Fibroblast of the aortic adventitia (primary cell): Measurements from ENCODE around the gene GPR37L1. TPM values are rescaled to one million over a fixed set of nuclear protein-coding genes. Genes with fewer than 3 reads are reported as not detected.

Experiments used
- DNase-seq: peaks from one replicate; pipeline ENCODE4 v3.0.0-alpha.2; 2010; ENCODE audit warnings: low read depth
- H3K4me3 ChIP-seq: 2 replicates; pipeline ENCODE4 v1.5.1; 2011; ENCODE audit warnings: low read depth, mild to moderate bottlenecking, control low read depth, low read length, moderate library complexity
- total RNA-seq: library from RNA; depleted of rRNA; stranded (reverse); fragments of >200 nt; gene quantifications from 2 replicates; pipeline ENCODE4 v1.2.3, GENCODE V29; 2012; ENCODE audit warnings: low replicate concordance
- TF ChIP-seq, protein P1 (sequence below): IDR thresholded peaks from 2 replicates; pipeline ENCODE4 v1.5.1; 2011; ENCODE audit warnings: mild to moderate bottlenecking, low read length, control low read depth, inconsistent platforms; ENCODE audit not compliant: insufficient read depth

GPR37L1 gene
- total RNA-seq, 1 donor = not detected

- DNase-seq = no peak
- H3K4me3 ChIP-seq = no peak overlapping the region
- TF ChIP-seq, protein P1, sequence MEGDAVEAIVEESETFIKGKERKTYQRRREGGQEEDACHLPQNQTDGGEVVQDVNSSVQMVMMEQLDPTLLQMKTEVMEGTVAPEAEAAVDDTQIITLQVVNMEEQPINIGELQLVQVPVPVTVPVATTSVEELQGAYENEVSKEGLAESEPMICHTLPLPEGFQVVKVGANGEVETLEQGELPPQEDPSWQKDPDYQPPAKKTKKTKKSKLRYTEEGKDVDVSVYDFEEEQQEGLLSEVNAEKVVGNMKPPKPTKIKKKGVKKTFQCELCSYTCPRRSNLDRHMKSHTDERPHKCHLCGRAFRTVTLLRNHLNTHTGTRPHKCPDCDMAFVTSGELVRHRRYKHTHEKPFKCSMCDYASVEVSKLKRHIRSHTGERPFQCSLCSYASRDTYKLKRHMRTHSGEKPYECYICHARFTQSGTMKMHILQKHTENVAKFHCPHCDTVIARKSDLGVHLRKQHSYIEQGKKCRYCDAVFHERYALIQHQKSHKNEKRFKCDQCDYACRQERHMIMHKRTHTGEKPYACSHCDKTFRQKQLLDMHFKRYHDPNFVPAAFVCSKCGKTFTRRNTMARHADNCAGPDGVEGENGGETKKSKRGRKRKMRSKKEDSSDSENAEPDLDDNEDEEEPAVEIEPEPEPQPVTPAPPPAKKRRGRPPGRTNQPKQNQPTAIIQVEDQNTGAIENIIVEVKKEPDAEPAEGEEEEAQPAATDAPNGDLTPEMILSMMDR = no peak
Observed at GRCh38 chr1:202084791-202085681, 37.7 kb upstream of the GPR37L1 start.

- DNase-seq = peak; percentile 47
- TF ChIP-seq, protein P1 = no peak
- no peak overlapping the region for H3K4me3 ChIP-seq
Observed at GRCh38 chr1:202085682-202086373, 36.9 kb upstream of the GPR37L1 start.

GRCh38 chr1:202086579-202087350, 36.0 kb upstream of the GPR37L1 start:
- peak; percentile 23 for DNase-seq
- TF ChIP-seq, protein P1 = no peak
- H3K4me3 ChIP-seq = no peak overlapping the region

GRCh38 chr1:202088206-202088605, 34.5 kb upstream of the GPR37L1 start:
- no peak for DNase-seq
- TF ChIP-seq, protein P1 = no peak
- H3K4me3 ChIP-seq = no peak overlapping the region

DNA sequence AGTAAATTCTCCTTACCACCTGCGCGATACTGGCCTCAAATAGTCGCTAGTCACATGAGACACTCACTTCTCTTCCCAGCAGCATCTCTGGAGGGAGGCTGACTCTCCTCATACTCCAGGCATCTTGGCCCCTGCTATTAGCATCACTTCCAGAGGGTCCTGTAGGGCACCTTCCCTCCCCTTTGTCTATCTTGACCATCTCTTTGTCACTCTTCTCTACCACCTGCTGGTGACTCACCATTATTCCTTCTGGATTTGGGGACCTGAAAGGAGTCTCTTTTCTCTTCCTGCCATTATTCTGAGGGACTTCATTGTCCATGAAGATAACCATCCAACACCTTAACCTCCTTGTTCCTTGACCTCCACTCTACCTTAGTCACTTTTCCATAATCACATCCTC, 31.7 kb upstream of the GPR37L1 start:
- TF ChIP-seq, protein P1 = no peak
- no peak overlapping the region for H3K4me3 ChIP-seq
- DNase-seq = no peak

DNA sequence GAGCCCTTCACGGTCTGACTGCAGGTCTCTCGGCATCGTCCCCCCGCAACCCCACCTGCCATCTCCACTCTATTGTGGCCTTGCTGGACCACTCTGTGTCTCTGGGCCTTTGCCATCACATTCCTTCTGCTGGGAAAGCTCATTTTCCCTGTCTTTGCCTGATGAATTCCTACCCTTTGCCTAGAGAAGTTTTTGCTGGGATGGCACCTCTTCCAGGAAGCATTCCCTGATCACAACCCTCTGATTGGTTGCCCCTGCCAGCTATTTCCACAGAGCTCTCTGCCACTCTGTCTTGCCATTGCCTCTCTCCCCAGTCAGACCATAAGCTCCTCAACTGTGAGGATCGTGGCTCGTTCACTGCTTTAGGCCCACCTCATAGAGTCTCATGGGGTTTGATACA, 28.9 kb upstream of the GPR37L1 start:
- no peak overlapping the region for H3K4me3 ChIP-seq
- no peak for DNase-seq
- TF ChIP-seq, protein P1 = no peak
